Measurements from ENCODE around the gene CNDP1.

GRCh38 chr18:74521068-74521725 lies 13.1 kb upstream of the CNDP1 start:
- TF ChIP-seq CTCF (IDR thresholded peaks at IDR 0.05; ENCODE audit: borderline replicate concordance, extremely low read depth, low read length, poor library complexity, severe bottlenecking) (no peak), EZH2 (IDR thresholded peaks at IDR 0.05; ENCODE audit: borderline replicate concordance, low read depth, low read length, severe bottlenecking) (no peak)
